GM23248 (cell line): Measurements from ENCODE around the gene COPG1. TPM values are rescaled to one million over a fixed set of nuclear protein-coding genes. Genes with fewer than 3 reads are reported as not detected.
"Not testable (repeated sequence)": the region's sequence is repeated elsewhere in the genome, so short reads cannot be mapped to it uniquely, and the experiment has no call there.

Experiments used
- DNase-seq: peaks from one replicate; pipeline ENCODE4 v3.0.0-alpha.2; 2015
- H2AFZ ChIP-seq: fragments of 200-600 bp; sonication (generic); 2 replicates; pipeline ENCODE4 v1.6.1; 2016; ENCODE audit warnings: antibody characterized with exemption
- H3F3A ChIP-seq: fragments of 200-600 bp; sonication (generic); 2 replicates; pipeline ENCODE4 v1.6.1; 2016; ENCODE audit warnings: mild to moderate bottlenecking, antibody characterized with exemption, mixed run types; ENCODE audit not compliant: insufficient read depth
- H3K27ac ChIP-seq: fragments of 200-600 bp; sonication (generic); 2 replicates; pipeline ENCODE4 v1.5.1; 2016; ENCODE audit warnings: mild to moderate bottlenecking
- H3K27me3 ChIP-seq: fragments of 200-600 bp; sonication (generic); replicated peaks from 2 replicates; pipeline ENCODE4 v1.6.1; 2016; ENCODE audit warnings: mild to moderate bottlenecking; ENCODE audit not compliant: insufficient read depth
- H3K36me3 ChIP-seq: fragments of 200-600 bp; sonication (generic); 2 replicates; pipeline ENCODE4 v1.6.1; 2016; ENCODE audit warnings: low read depth, mild to moderate bottlenecking
- H3K4me1 ChIP-seq: fragments of 200-600 bp; sonication (generic); 2 replicates; pipeline ENCODE4 v1.6.1; 2016; ENCODE audit warnings: mild to moderate bottlenecking; ENCODE audit not compliant: insufficient read depth
- H3K4me2 ChIP-seq: fragments of 200-600 bp; sonication (generic); one replicate; pipeline ENCODE4 v1.6.1; 2016; ENCODE audit warnings: mild to moderate bottlenecking; ENCODE audit not compliant: unreplicated experiment
- H3K4me3 ChIP-seq: fragments of 200-600 bp; sonication (generic); 2 replicates; pipeline ENCODE4 v1.5.1; 2016; ENCODE audit warnings: mild to moderate bottlenecking
- H3K79me2 ChIP-seq: fragments of 200-600 bp; sonication (generic); 2 replicates; pipeline ENCODE4 v1.6.1; 2016; ENCODE audit warnings: mild to moderate bottlenecking; ENCODE audit not compliant: insufficient read depth
- H3K9ac ChIP-seq: fragments of 200-600 bp; sonication (generic); 2 replicates; pipeline ENCODE4 v1.6.1; 2016; ENCODE audit warnings: mild to moderate bottlenecking
- H3K9me2 ChIP-seq: fragments of 200-600 bp; sonication (generic); 2 replicates; pipeline ENCODE4 v1.6.1; 2016; ENCODE audit warnings: mixed run types, mild to moderate bottlenecking, moderate library complexity; ENCODE audit not compliant: insufficient read depth
- H3K9me3 ChIP-seq: fragments of 200-600 bp; sonication (generic); one replicate; pipeline ENCODE4 v1.6.1; 2017; ENCODE audit warnings: low read depth
- H4K20me1 ChIP-seq: fragments of 200-600 bp; sonication (generic); 2 replicates; pipeline ENCODE4 v1.6.0; 2016; ENCODE audit not compliant: insufficient read depth
- EZH2 ChIP-seq: fragments of 200-600 bp; sonication (generic); IDR thresholded peaks from 2 replicates; pipeline ENCODE4 v1.6.1; 2018; ENCODE audit warnings: antibody characterized with exemption, mild to moderate bottlenecking; ENCODE audit not compliant: insufficient read depth, poor library complexity, severe bottlenecking
- EZH2phosphoT487 ChIP-seq: fragments of 200-600 bp; sonication (generic); IDR thresholded peaks from 2 replicates; pipeline ENCODE4 v1.6.1; 2018; ENCODE audit warnings: antibody characterized with exemption, moderate library complexity, mild to moderate bottlenecking, low read depth; ENCODE audit not compliant: insufficient read depth
- WGBS, 2 experiments: methylation state at CpG; one replicate each; pipeline ENCODE4 v1.1.6; 2015 to 2017; ENCODE audit warnings: low lambda C conversion rate in 2 of 2, low coverage in 1 of 2; ENCODE audit errors: missing lambda C conversion rate in 2 of 2; 5-methylcytosine and 5-hydroxymethylcytosine counted together
- in situ Hi-C: fragments of 300-500 bp; cut with MboI; formaldehyde crosslinking; loops from 2 replicates; pipeline ENCODE4 v1.15.0; 2020
- polyA plus RNA-seq: library from polyadenylated mRNA; unstranded; fragments of >200 nt; fragmentation: Nextera tagmentation; extraction: Ambion mirVana; gene quantifications from 2 replicates; pipeline ENCODE4 v1.2.1, GENCODE V29; 2016
- total RNA-seq: library from RNA; depleted of rRNA; stranded (reverse); fragments of >200 nt; shearing (Covaris generic); gene quantifications from 2 replicates; pipeline ENCODE4 v1.2.3, GENCODE V29; 2014

COPG1 gene
- total and polyA plus RNA-seq, 2 experiments from 2014 or later: 254 to 298 TPM

DNA sequence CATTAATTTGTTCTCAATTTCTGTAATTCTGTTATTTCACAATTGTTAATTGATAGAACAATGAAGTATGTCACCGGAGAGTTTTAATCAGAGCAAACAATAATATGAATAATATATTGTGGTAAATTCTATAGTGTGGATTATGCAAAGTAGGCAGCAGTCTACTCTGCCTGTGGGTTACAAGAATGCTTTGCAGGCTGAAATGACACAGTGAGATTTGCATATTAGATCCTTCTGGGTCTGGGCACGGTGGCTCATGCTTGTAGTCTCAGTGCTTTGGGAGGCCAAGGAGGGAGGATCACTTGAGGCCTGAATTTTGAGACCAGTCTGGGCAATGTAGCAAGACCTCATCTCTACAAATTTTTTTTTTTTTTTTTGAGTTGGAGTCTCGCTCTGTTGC is 12.5 kb downstream of the COPG1 start:
- no peak overlapping the region for H3K4me2 ChIP-seq
- WGBS, 2 experiments: 82 to 89% methylated on average over 3 of the region's 3 CpGs
- no peaks in the 10 kb centered on the region for H3K27me3 ChIP-seq
- H3K36me3 ChIP-seq: peaks cover 89% of the 10 kb centered on the region
- no peaks in the 10 kb centered on the region for H3K9me2 ChIP-seq
- no peak overlapping the region for H3K4me3 ChIP-seq
- TF ChIP-seq EZH2 (no peak), EZH2phosphoT487 (no peak)
- H3F3A ChIP-seq: peaks cover 36% of the 10 kb centered on the region
- no peaks in the 10 kb centered on the region for H4K20me1 ChIP-seq
- no peak for DNase-seq
- no peak overlapping the region for H3K27ac ChIP-seq
- no peaks in the 10 kb centered on the region for H3K9me3 ChIP-seq
- H3K9ac ChIP-seq: no peak overlapping the region
- in situ Hi-C loops: no loop called here
- H3K79me2 ChIP-seq: peaks cover 92% of the 10 kb centered on the region
- H2AFZ ChIP-seq: no peak overlapping the region
- peaks cover 3% of the 10 kb centered on the region; the same call in 1 of the 2 replicates for H3K4me1 ChIP-seq

DNA sequence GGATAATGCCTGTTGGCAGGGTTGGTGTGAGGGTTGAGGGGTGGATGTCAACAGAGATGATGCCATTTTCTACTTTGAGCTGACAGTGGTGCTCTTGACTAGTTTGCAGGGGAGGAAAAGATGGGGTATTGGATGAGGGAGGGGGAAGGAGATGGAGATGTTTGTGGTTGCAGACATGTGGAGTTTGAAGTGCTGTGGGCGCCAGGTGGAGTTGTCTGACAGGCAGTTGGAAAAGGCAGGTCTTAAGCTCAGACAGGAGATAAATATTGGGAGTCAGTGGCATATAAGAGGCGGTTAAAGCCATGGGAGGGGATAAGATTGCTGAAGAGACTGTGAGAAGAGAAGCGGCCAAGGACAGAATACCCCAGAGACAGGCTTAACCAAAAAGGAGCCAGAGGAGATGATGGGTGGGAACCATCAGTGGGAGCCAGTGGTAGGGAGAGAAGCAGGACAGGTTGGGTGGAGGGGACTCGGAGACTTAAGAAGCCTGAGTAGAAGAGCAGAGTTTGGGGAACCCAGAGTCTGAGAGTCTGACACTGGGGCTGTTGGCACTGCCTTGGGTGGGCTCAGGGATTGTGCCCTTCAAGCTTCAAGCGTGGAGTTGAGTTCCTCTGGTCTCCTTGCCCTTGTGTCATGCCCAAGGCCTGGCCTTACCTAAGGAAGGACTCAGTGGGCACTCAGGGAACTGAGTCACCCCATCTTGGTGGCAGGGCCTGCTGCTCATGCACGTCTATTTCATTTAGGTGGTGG is 13.9 kb downstream of the COPG1 start:
- Histone ChIP-seq H3K9me2 (no peaks in the 10 kb centered on the region), H3K36me3 (peaks cover 87% of the 10 kb centered on the region), H3K27me3 (no peaks in the 10 kb centered on the region), H3K4me1 (peaks cover 3% of the 10 kb centered on the region; the same call in 1 of the 2 replicates), H3K9me3 (no peaks in the 10 kb centered on the region), H3K4me2 (no peak overlapping the region), H3K9ac (no peak overlapping the region), H3K4me3 (no peak overlapping the region), H3F3A (peaks cover 36% of the 10 kb centered on the region), H3K27ac (no peak overlapping the region), H3K79me2 (peaks cover 87% of the 10 kb centered on the region), H4K20me1 (peaks cover 2% of the 10 kb centered on the region; the same call in 1 of the 2 replicates), H2AFZ (no peak overlapping the region)
- WGBS, 2 experiments: 85 to 88% methylated on average over 6 of the region's 6 CpGs
- DNase-seq: no peak
- TF ChIP-seq EZH2phosphoT487 (no peak), EZH2 (no peak)
- in situ Hi-C loops: no loop called here

DNA sequence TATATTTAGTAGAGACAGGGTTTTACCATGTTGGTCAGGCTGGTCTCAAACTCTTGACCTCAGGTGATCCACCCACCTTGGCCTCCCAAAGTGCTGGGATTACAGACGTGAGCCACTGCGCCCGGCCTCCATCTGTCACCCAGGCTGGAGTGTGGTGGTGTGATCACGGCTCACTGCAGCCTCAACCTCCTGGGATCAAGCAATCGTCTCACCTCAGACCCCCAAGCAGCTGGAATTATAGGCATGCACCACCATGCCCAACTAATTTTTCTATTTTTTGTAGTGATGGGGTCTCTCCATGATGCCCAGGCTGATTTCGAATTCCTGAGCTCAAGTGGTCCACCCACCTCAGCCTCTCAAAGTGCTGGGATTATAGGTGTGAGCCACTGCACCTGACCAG is 15.6 kb downstream of the COPG1 start:
- H3K27ac ChIP-seq, H3K9me3 ChIP-seq, DNase-seq, H3K4me3 ChIP-seq, H4K20me1 ChIP-seq, H2AFZ ChIP-seq, H3K9ac ChIP-seq, H3K27me3 ChIP-seq, H3K4me1 ChIP-seq, H3K4me2 ChIP-seq, H3K9me2 ChIP-seq, in situ Hi-C loops: not testable (repeated sequence)
- Histone ChIP-seq H3K79me2 (peaks cover 87% of the 10 kb centered on the region), H3K36me3 (peaks cover 85% of the 10 kb centered on the region), H3F3A (peaks cover 45% of the 10 kb centered on the region)
- whole genome bisulfite sequencing, 2 experiments: 90 to 93% methylated on average over 6 of the region's 6 CpGs

DNA sequence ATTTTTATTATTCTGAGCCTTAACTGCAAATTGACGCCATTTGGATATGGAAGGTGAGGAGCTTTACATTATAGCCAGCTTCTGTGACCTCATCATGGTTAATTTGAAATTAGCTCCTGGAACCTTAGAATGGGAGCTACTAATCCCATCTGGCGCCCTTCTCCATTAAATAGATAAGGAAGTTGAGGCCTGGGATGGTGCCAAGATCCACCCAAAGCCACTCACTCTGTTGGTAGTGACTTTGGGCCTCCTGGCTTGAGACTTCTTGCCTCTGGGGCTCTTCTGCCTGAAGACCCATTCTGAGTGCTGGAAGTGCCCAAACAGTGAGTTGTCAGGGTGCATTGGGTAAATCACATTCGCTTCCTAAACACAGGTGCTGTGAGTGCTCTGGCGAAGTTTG is 17.2 kb downstream of the COPG1 start:
- H3K4me2 ChIP-seq: no peak overlapping the region
- 88 to 92% methylated on average over 4 of the region's 4 CpGs for WGBS, 2 experiments
- H3K79me2 ChIP-seq: peaks cover 71% of the 10 kb centered on the region
- peaks cover 45% of the 10 kb centered on the region for H3F3A ChIP-seq
- peaks cover 81% of the 10 kb centered on the region for H3K36me3 ChIP-seq
- no peak for TF ChIP-seq EZH2
- no peak for TF ChIP-seq EZH2phosphoT487
- H3K9ac ChIP-seq: no peak overlapping the region
- H2AFZ ChIP-seq: no peak overlapping the region
- H3K9me3 ChIP-seq: no peaks in the 10 kb centered on the region
- H3K9me2 ChIP-seq: no peaks in the 10 kb centered on the region
- peaks cover 3% of the 10 kb centered on the region; the same call in 1 of the 2 replicates for H3K4me1 ChIP-seq
- in situ Hi-C loops: no loop called here
- no peak overlapping the region for H3K27ac ChIP-seq
- no peaks in the 10 kb centered on the region for H3K27me3 ChIP-seq
- no peak for DNase-seq
- H3K4me3 ChIP-seq: no peak overlapping the region
- peaks cover 3% of the 10 kb centered on the region; the same call in 1 of the 2 replicates for H4K20me1 ChIP-seq

DNA sequence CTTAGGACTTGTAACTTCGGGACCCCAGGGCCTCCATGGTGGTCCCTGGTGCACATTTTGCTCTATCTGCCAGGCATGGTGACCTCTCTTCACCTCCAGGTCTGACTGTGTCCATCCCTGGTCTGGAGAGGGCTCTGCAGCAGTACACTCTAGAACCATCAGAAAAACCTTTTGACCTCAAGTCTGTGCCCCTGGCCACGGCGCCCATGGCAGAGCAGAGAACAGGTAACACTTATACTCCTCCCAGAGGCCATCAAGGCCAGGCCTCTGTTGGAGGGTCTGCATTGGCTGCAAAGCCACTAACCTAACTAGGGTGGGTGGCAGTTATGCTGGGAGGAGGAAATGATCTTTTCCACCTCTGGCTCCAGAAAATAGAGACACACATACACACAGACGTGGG is 19.0 kb downstream of the COPG1 start:
- Histone ChIP-seq H2AFZ (no peak overlapping the region), H3K27ac (no peak overlapping the region), H3K4me3 (no peak overlapping the region), H3K27me3 (no peaks in the 10 kb centered on the region), H3K4me2 (no peak overlapping the region), H3K79me2 (peaks cover 54% of the 10 kb centered on the region), H3K36me3 (peaks cover 85% of the 10 kb centered on the region), H3K9me2 (no peaks in the 10 kb centered on the region), H4K20me1 (peaks cover 3% of the 10 kb centered on the region; the same call in 1 of the 2 replicates), H3K9me3 (no peaks in the 10 kb centered on the region), H3K4me1 (peaks cover 3% of the 10 kb centered on the region; the same call in 1 of the 2 replicates), H3K9ac (no peak overlapping the region), H3F3A (peaks cover 52% of the 10 kb centered on the region)
- TF ChIP-seq EZH2 (no peak), EZH2phosphoT487 (no peak)
- DNase-seq: no peak
- in situ Hi-C loops: no loop called here
- WGBS, 2 experiments: 79 to 86% methylated on average over 4 of the region's 4 CpGs
